Upper lobe of left lung (tissue), 4 donors: ENCODE results near the gene MUC15.

Experiments used
- EP300 ChIP-seq, 4 donors: sonication (generic); formaldehyde crosslinking; IDR thresholded peaks; one replicate each; pipeline ENCODE4 v1.5.1; 2017; ENCODE audit warnings: antibody characterized with exemption in 4 of 4, control low read depth in 2 of 4
- POLR2A ChIP-seq, 4 donors: fragments of 450-650 bp; IDR thresholded peaks; one replicate each; pipeline ENCODE4 v1.5.1; 2016 to 2017; ENCODE audit warnings: antibody characterized with exemption in 4 of 4, mild to moderate bottlenecking in 2 of 4
- POLR2AphosphoS5 ChIP-seq, 2 donors: sonication (generic); formaldehyde crosslinking; IDR thresholded peaks; one replicate each; pipeline ENCODE4 v1.5.1; 2017; ENCODE audit warnings: antibody characterized with exemption in 2 of 2
- TF ChIP-seq, protein P1 (sequence below), 6 experiments: fragments of 450-650 bp in 4 of 6; fragments of 200-600 bp in 2 of 6; sonication (generic) in 2 of 6; IDR thresholded peaks; one replicate each; pipeline ENCODE4 v1.5.1; 2016 to 2019; ENCODE audit warnings: antibody characterized with exemption in 6 of 6

DNA sequence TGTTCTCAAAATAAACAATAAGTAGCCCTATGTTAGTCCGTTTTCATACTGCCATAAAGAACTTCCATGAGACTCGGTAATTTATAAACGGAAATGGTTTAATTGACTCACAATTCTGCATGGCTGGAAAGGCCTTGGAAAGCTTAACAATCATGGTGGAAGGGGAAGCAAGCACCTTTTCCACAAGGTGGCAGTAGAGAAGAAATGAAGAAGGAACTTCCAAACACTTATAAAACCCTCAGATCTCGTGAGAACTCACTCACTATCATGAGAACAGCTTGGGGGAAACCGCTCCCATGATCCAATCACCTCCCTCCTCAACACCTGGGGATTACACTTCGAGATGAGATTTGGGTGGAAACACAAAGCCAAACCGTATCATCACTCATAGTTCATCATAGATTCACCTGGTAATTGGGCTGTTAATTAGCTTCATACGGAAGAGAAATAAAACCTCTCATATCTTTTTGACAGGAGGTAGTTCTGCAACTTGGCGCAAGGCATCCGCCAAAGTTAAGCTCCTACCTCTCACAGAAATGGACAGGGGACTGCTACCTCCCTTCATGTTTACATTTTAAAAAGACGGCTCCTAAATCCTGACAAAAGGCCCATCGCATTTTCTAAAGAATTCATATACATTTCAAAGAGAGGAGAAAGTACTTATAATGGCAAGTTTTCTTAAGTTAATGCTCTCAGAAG, 49.0 kb downstream of the MUC15 start:
- TF ChIP-seq, protein P1, sequence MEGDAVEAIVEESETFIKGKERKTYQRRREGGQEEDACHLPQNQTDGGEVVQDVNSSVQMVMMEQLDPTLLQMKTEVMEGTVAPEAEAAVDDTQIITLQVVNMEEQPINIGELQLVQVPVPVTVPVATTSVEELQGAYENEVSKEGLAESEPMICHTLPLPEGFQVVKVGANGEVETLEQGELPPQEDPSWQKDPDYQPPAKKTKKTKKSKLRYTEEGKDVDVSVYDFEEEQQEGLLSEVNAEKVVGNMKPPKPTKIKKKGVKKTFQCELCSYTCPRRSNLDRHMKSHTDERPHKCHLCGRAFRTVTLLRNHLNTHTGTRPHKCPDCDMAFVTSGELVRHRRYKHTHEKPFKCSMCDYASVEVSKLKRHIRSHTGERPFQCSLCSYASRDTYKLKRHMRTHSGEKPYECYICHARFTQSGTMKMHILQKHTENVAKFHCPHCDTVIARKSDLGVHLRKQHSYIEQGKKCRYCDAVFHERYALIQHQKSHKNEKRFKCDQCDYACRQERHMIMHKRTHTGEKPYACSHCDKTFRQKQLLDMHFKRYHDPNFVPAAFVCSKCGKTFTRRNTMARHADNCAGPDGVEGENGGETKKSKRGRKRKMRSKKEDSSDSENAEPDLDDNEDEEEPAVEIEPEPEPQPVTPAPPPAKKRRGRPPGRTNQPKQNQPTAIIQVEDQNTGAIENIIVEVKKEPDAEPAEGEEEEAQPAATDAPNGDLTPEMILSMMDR (IDR thresholded peaks at IDR 0.05), result peak in 3 of 6 experiments; percentile 7 to 23 (median 17)
- TF ChIP-seq POLR2AphosphoS5 (IDR thresholded peaks at IDR 0.05) (no peak), POLR2A (IDR thresholded peaks at IDR 0.05) (no peak), EP300 (IDR thresholded peaks at IDR 0.05) (no peak)
